DMS153 (cell line): ENCODE data around the gene NKX1-2.
A peak's percentile ranks its signal among the peaks of the same experiment; 100 is the strongest.

ENCODE experiments used
- DNase-seq: peaks from one replicate; lab custom pipeline; 2025; lab: John Stamatoyannopoulos, UW

NKX1-2 gene

GRCh38 chr10:124415210-124415609 is 34.6 kb downstream of the NKX1-2 start:
- DNase-seq, result no peak

- DNase-seq, result no peak
Measured at GRCh38 chr10:124414076-124414475, 35.8 kb downstream of the NKX1-2 start.

- no peak for DNase-seq
Measured at GRCh38 chr10:124409696-124410095, 40.1 kb downstream of the NKX1-2 start.

- DNase-seq, result no peak
Measured at GRCh38 chr10:124408357-124408756, 41.5 kb downstream of the NKX1-2 start.

- no peak for DNase-seq
Measured at GRCh38 chr10:124407456-124407855, 42.4 kb downstream of the NKX1-2 start.

- DNase-seq, result peak; percentile 78
Measured at GRCh38 chr10:124403548-124403947, 46.3 kb downstream of the NKX1-2 start.

GRCh38 chr10:124402273-124402672 is 47.6 kb downstream of the NKX1-2 start:
- DNase-seq, result no peak

- DNase-seq, result no peak
Measured at GRCh38 chr10:124401633-124402032, 48.2 kb downstream of the NKX1-2 start.
